Spleen (tissue), 11 donors: ENCODE results near the gene CIZ1. TPM values are rescaled to one million over a fixed set of nuclear protein-coding genes. Genes with fewer than 3 reads are reported as not detected.
A peak's percentile ranks its signal among the peaks of the same experiment; 100 is the strongest.

ENCODE experiments used
- DNase-seq: peaks from one replicate; pipeline ENCODE4 v3.0.0-alpha.2; 2020
- H3K27ac ChIP-seq, 8 donors: fragments of 200-600 bp; sonication (generic) in 7 of 8; 1 replicate in 4 of 8; 2 replicates in 4 of 8; pipeline versions ENCODE4 v1.5.0 to v1.8.0; 2016 to 2021; ENCODE audit warnings: inconsistent platforms in 4 of 8, mild to moderate bottlenecking in 4 of 8, moderate library complexity in 1 of 8
- H3K27me3 ChIP-seq, 7 donors: fragments of 200-600 bp; sonication (generic) in 6 of 7; replicated peaks in 1 of 7; 1 replicate in 4 of 7; 2 replicates in 3 of 7; pipeline versions ENCODE4 v1.5.0 to v1.8.0; 2016 to 2021; ENCODE audit warnings: inconsistent platforms in 3 of 7, mild to moderate bottlenecking in 1 of 7
- H3K36me3 ChIP-seq, 6 donors: fragments of 200-600 bp; sonication (generic) in 5 of 6; 1 replicate in 4 of 6; 2 replicates in 2 of 6; pipeline versions ENCODE4 v1.5.0 to v1.8.0; 2016 to 2021; ENCODE audit warnings: inconsistent platforms in 2 of 6
- H3K4me1 ChIP-seq, 6 donors: fragments of 200-600 bp; sonication (generic) in 5 of 6; 1 replicate in 3 of 6; 2 replicates in 3 of 6; pipeline versions ENCODE4 v1.5.0 to v1.8.0; 2016 to 2021; ENCODE audit warnings: inconsistent platforms in 3 of 6
- H3K4me3 ChIP-seq, 8 donors: fragments of 200-600 bp; sonication (generic) in 7 of 8; 1 replicate in 4 of 8; 2 replicates in 4 of 8; pipeline versions ENCODE4 v1.5.0 to v1.8.0; 2016 to 2021; ENCODE audit warnings: inconsistent platforms in 4 of 8, mild to moderate bottlenecking in 4 of 8, moderate library complexity in 2 of 8
- H3K9me3 ChIP-seq, 8 donors: fragments of 200-600 bp; sonication (generic) in 7 of 8; 1 replicate in 4 of 8; 2 replicates in 4 of 8; pipeline versions ENCODE4 v1.5.0 to v1.8.0; 2016 to 2021; ENCODE audit warnings: inconsistent platforms in 4 of 8
- CTCF ChIP-seq, 11 experiments: fragments of 200-600 bp in 7 of 11; fragments of 450-650 bp in 4 of 11; sonication (generic) in 4 of 11; IDR thresholded peaks in 8 of 11; conservative IDR thresholded peaks in 3 of 11; 1 replicate in 7 of 11; 2 replicates in 4 of 11; pipeline versions ENCODE4 v1.4.0 to v1.8.0; 2016 to 2021; ENCODE audit warnings: antibody characterized with exemption in 11 of 11, inconsistent platforms in 4 of 11, mild to moderate bottlenecking in 1 of 11
- POLR2A ChIP-seq, 3 donors: fragments of 450-650 bp; IDR thresholded peaks; one replicate each; pipeline ENCODE4 v1.5.1; 2017; ENCODE audit warnings: antibody characterized with exemption in 3 of 3, mild to moderate bottlenecking in 1 of 3
- POLR2AphosphoS5 ChIP-seq, 3 donors: sonication (generic); formaldehyde crosslinking; IDR thresholded peaks; one replicate each; pipeline ENCODE4 v1.5.1; 2017; ENCODE audit warnings: antibody characterized with exemption in 3 of 3
- WGBS, 5 donors: extraction: QIAGEN DNeasy Blood & Tissue Kit in 3 of 5; methylation state at CpG; one replicate each; pipeline versions ENCODE4 v1.1.5 to v1.1.7; 2013 to 2018; 5-methylcytosine and 5-hydroxymethylcytosine counted together
- intact Hi-C: fragments of 100-400 bp; cut with DNase I; formaldehyde crosslinking; loops from one replicate; pipeline ENCODE4 v1.15.0; 2023; ENCODE audit warnings: low total_unique reads
- polyA plus RNA-seq, 3 donors: library from polyadenylated mRNA; stranded (reverse); fragments of 200-250 nt; gene quantifications; one replicate each; pipeline ENCODE4 v1.2.1, GENCODE V29; 2013
- total RNA-seq, 7 donors: library from RNA; depleted of rRNA in 3 of 7; stranded (reverse); fragments of >200 nt in 3 of 7; fragmentation: NEBNext Ultra II Directional in 4 of 7; extraction: Animal tissue kit (Norgen Biotek cat#: 25700) in 4 of 7; gene quantifications; one replicate each; pipeline versions ENCODE4 v1.1.0 to v1.2.1, GENCODE V29; 2016 to 2021
- donor health status: healthy with polysubstance abuse.
- donor health status: DM: no; HTN: no; CAD: no; lungs with moderate emphysema.
- donor health status: DM: no; HTN: no; CAD: no.
- donor health status: Bipolar disorder and iron deficiency.
- donor health status: healthy.
- donor health status: DM: no; HTN: no; CAD: no.
- donor health status: DM: yes; HTN: yes; CAD: no.

CIZ1 gene
- total and polyA plus RNA-seq, 10 donors: 24.7 to 98.2 (median 77.2) TPM

DNA sequence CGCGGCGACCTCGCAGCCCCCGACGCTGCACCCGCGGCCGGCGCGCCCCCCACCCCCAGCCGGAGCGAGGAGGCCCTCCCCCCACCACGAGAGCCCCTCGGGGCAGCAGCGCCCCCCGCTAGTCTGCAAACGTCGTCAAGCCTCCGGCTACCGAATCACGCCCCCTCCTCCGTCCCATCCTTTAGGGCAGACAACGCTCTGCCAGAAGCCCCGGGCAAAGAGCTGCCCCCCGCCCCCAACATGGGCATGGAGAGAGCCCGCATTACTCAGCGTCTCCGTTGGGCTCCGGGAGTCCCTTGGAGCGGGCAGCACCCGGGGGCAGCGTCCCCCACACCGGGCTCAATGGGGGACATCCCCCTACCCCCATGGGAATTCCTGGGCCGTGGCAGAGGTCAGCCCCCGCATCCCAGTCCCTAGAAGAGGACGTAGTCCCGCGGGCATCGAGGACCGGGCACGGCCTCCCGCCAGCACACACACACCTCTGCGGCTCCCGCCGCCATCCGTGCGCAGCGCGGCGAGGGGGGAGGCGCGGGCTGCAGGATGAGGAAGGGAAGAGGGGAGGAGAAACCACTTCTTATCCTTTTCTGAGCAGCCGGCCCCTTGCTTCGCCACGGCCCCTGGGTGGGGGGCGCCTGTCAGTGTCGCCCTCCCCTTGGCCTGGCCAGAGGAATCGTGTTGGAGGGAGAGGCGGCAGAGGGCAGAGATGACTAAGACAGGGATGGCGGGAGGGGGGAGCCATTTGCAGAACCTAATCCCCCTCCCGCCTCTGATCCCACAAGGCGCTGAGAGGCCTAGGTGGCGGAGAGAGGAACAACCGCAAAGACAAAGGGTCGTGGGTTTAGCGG lies 12.6 kb upstream of the CIZ1 start:
- no peak for DNase-seq
- intact Hi-C loops: no loop called here
- Histone ChIP-seq H3K9me3 (no peaks in the 10 kb centered on the region), H3K36me3 (no peaks in the 10 kb centered on the region), H3K4me3 (peak overlapping the region; percentile 45 to 78 (median 59)), H3K27ac (no peak overlapping the region), H3K4me1 (peaks cover 6 to 22% (median 18%) of the 10 kb centered on the region in 6 donors), H3K27me3 (peaks cover 0 to 42% (median 24%) of the 10 kb centered on the region in 7 donors)
- 1 to 3% (median 2%) methylated on average over 14 to 66 of the region's 67 CpGs for WGBS, 5 donors
- TF ChIP-seq POLR2A (IDR thresholded peaks at IDR 0.05) (no peak), CTCF (IDR thresholded peaks at IDR 0.05 in 8 of 11, conservative IDR thresholded peaks at IDR 0.05 in 3 of 11) (no peak), POLR2AphosphoS5 (IDR thresholded peaks at IDR 0.05) (peak in 1 of 3 donors; percentile 37)

DNA sequence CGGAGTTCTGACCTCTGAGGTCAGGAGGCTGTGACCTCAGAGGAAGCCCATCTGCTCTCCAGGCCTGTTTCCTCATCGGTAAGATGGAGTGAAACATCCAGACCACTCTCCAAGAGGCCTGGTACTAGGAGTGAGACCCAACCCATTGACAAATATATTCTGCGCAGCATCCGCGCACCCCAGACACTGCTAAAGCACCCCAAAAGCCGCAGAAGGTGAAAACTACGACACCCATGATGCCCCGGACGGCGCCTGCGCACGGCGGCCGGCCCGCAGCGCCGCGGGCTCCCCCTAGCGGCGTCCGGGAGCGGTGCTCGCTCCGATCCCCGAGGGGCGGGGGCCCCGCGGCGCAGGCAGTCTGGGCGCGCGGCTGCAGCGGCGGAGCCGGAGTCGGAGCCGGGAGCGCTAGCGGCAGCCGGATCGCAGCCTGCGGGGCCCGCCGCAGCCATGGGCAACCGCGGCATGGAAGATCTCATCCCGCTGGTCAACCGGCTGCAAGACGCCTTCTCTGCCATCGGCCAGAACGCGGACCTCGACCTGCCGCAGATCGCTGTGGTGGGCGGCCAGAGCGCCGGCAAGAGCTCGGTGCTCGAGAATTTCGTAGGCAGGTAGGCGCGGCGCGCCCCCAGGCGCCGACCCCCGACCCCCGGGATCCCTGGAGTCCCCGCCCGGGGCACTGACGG lies 11.8 kb upstream of the CIZ1 start, which contains the start of gene DNM1:
Gene DNM1, plus strand, starts transcription at position 356 of the 683 bp plus-strand sequence. Its CDS starts 92 bp downstream, at position 448.
- H3K4me3 ChIP-seq: peak within 1 kb of the TSS; percentile 45 to 78 (median 59)
- peaks cover 0 to 38% (median 24%) of the 10 kb centered on the region in 7 donors for H3K27me3 ChIP-seq
- no peaks in the 10 kb centered on the region for H3K36me3 ChIP-seq
- 0 to 2% (median 1%) methylated on average over 8 to 72 of the region's 72 CpGs for WGBS, 5 donors
- no peaks in the 10 kb centered on the region for H3K9me3 ChIP-seq
- intact Hi-C loops: no loop called here
- peaks cover 6 to 22% (median 18%) of the 10 kb centered on the region in 6 donors for H3K4me1 ChIP-seq
- peak within 1 kb of the TSS in 1 of 8 donors; percentile 14 for H3K27ac ChIP-seq
- peak; percentile 93 for DNase-seq
- TF ChIP-seq POLR2A (IDR thresholded peaks at IDR 0.05): no peak
- peak in 2 of 3 donors; percentile 16 to 60 for TF ChIP-seq POLR2AphosphoS5 (IDR thresholded peaks at IDR 0.05)
- peak in 10 of 11 experiments; percentile 15 to 100 (median 96) for TF ChIP-seq CTCF (IDR thresholded peaks at IDR 0.05 in 8 of 11, conservative IDR thresholded peaks at IDR 0.05 in 3 of 11)

GRCh38 chr9:128202648-128203023 lies 11.3 kb upstream of the CIZ1 start:
- H3K36me3 ChIP-seq: no peaks in the 10 kb centered on the region
- H3K4me3 ChIP-seq: peak overlapping the region in 4 of 8 donors; percentile 59 to 78 (median 64)
- peaks cover 0 to 34% (median 24%) of the 10 kb centered on the region in 7 donors for H3K27me3 ChIP-seq
- WGBS, 5 donors: 30 to 42% (median 31%) methylated on average over 2 of the region's 2 CpGs
- peaks cover 6 to 22% (median 18%) of the 10 kb centered on the region in 6 donors for H3K4me1 ChIP-seq
- TF ChIP-seq POLR2A (IDR thresholded peaks at IDR 0.05) (no peak), POLR2AphosphoS5 (IDR thresholded peaks at IDR 0.05) (no peak), CTCF (IDR thresholded peaks at IDR 0.05 in 8 of 11, conservative IDR thresholded peaks at IDR 0.05 in 3 of 11) (no peak)
- no peak for DNase-seq
- no peaks in the 10 kb centered on the region for H3K9me3 ChIP-seq
- peak overlapping the region in 1 of 8 donors; percentile 14 for H3K27ac ChIP-seq
- intact Hi-C loops: no loop called here
